TTC549 (cell line): ENCODE results near the gene HPS3.
A peak's percentile ranks its signal among the peaks of the same experiment; 100 is the strongest.

Source experiments
- FAIRE-seq: peaks from 2 replicates; lab custom pipeline; 2012; peaks lifted over from hg19 to GRCh38; lab: Jason Lieb, UNC

Gene HPS3

DNA sequence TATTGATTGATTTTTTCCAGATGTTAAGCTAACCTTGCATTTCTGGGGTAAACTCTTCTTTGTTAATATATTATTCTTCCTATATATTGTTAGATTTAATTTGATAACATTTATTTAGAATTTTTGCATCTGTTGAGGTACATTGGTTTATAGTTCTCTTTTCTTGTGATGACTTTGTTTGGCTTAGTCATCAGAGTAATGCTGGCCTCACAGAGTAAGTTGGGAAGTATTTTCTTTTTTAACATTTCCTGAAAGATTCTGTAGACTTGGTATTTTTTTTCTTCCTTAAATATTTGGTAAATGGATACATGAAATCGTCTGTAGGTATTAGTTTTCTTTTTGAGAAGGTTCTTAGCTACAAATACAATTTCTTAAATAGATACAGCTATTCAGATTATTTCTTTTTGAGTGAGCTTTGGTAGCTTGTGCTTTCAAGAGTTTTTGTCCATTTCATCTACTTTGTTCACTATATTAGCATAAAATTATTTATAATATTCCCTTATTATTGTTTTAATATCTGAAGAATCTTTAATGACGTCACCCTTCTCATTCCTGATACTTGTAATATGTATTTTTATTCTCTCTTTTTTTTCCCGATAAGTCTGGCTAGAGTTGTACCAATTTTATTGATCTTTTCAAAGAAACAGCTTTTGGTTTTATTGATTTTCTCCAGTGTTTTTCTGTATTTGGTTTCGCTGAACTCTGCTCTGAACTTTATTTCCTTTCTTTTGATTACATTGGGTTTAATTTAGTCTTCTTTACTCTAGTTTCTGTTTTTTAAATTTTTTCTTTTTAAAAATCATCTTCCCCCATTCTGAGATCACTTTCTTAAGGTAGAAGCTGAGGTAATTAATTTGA, 6.5 kb upstream of the HPS3 start:
- no peak for FAIRE-seq

DNA sequence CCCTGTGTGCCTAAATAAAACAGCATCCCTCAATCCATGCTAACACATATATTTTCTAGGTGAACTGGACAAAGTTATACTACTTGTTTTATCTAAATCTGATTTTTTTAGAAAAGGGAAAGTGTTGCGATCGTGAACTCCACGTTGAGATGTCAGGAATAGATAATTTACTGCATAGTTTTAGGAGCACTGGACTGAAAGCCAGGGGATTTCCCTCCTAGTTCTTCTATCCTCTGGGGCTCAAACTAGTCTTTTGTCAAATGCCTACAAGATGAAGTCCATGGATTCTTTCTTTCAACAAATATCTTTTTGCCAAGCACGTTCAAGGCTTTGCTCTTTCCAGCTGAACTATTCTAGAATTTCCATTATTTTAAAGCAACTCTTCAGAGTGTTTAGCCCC, 617 bp upstream of the HPS3 start:
- no peak for FAIRE-seq

- no peak for FAIRE-seq
Observed at GRCh38 chr3:149131589-149131988, 2.2 kb downstream of the HPS3 start.

GRCh38 chr3:149134575-149134974, 5.1 kb downstream of the HPS3 start:
- no peak for FAIRE-seq

DNA sequence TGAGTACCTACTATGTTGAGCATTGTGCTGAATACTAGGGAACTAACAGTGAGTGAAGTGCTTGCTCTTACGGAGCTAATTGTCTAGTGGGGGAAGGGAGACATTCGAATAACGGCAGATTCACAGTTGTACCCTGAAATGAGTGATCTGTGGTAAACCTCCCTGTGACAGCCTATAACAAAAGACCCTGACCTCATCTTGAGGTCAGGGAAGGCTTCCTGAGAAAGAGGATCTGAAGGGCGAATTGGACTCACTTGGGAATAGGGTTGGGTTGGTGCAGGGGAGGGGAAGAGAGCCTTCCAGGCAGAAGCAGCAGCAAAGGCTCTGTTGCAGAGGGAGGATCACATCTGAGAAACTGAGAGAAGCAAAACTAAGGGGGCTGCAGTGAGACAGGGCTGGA, 13.2 kb downstream of the HPS3 start:
- no peak for FAIRE-seq

DNA sequence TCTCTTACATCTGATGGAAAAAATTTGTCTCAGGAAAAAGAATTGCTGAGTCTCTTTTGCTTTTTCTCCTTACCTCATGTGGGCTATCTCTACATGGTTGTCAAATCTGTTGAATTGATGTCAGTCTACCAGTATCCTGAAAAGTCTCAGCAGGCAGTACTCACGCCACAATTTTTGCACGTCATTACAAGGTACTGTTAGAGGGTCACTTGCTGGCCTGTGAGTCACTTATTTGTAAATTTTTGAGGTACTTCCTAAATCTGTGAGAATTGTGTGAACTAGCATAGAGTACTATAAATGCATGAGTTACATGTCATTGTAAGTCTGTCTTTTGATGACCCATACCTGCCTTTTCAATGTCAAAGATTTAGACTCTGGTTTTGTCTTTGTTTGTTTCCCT, 15.9 kb downstream of the HPS3 start:
- FAIRE-seq, result no peak

GRCh38 chr3:149145974-149146373, 16.5 kb downstream of the HPS3 start:
- no peak for FAIRE-seq

DNA sequence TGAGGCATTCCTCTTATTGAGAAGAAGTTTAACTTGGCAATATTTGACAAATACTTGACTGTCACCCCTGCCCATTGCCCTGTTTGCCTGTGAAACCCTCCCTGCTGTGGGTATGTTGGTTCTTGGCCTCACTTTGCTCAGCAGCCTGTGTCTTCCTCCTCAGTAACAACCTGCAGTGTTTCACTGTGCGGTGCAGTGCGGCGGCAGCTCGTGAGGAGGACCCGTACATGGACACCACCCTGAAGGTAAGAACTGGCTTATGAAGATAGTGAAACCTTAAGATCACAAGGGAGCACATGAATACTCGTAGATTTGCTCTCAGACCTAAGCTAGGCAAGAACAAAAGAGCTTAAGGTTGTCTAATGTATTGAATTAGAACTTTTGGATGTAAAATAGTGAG, 21.0 kb downstream of the HPS3 start:
- no peak for FAIRE-seq

- no peak for FAIRE-seq
Observed at GRCh38 chr3:149151843-149152242, 22.4 kb downstream of the HPS3 start.

DNA sequence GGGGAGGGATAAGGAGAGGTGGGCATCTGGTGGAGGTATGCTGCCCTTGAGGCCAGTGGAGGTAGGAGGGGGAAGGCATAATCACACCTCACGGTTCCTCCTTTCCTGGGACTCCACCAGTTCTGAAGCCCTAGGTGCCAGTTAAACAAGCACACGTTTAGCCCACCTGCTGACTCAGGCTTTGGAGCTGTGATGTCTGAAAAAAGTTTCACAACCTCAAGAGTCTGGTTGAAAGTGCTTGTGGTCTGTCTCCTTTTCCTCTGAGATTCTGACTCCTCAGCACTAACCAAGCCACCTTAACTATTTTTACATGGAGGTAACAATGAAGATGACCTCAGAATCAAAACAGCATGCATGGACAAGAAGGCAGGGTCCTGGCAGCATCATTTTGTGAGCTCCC, 23.0 kb downstream of the HPS3 start:
- no peak for FAIRE-seq

GRCh38 chr3:149153402-149153801, 24.0 kb downstream of the HPS3 start:
- FAIRE-seq, result no peak

GRCh38 chr3:149160754-149161300, 31.4 kb downstream of the HPS3 start:
- FAIRE-seq, result no peak

DNA sequence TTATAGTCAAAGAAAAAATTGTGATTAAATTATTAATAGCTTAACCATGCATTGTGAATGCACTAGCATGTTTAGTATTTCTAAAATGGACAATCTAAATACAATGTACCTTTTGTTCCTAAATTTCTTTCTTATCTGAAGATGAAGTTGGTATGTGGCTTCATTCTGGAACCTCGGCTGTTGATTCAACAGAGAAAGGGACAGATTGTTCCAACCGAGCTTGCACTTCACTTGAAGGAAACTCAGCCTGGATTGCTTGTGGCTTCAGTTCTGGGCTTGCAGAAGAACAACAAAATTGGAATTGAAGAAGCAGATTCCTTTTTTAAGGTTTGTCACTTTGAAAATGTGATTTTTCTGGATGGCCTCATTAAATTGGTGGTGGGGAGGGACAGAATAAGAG, 32.6 kb downstream of the HPS3 start:
- FAIRE-seq, result no peak

GRCh38 chr3:149163066-149163465, 33.6 kb downstream of the HPS3 start:
- no peak for FAIRE-seq

- FAIRE-seq, result no peak
Observed at GRCh38 chr3:149167898-149168297, 38.5 kb downstream of the HPS3 start.

DNA sequence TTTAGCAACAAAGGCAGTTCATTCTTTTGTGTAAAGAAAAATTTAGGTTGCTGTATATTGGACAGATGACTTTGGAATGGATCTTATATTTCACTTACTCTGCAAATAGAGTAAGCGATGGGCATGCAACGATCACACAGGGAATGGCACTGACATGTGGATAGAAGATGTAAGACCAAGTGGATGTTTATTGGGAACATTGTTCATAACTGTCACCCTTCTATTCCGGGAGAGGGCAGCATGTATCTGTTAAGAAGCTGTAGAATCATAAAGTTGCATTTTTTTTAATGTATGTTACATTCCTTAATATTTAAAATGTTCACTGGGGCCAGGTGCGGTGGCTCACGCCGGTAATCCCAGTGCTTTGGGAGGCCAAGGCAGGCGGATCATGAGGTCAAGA, 41.2 kb downstream of the HPS3 start:
- FAIRE-seq, result no peak

DNA sequence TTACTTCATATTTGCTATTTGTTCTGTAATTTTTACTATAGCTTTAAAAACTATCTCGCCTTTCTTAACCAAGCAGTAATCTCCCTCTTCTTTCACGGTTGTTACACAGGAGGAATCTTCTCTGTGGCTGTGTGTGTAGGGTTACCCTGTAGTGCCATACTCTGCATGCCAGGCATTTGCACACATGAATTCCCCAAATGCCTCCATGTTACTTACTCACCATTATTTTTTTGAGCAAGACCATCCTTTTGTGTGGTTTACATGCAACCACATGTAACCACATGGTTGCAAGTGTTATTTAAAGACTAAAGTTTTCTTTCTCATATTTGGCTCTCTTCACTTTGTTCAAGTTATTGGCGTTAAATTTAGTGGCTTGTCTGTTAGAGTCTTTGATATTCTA, 45.5 kb downstream of the HPS3 start:
- no peak for FAIRE-seq

DNA sequence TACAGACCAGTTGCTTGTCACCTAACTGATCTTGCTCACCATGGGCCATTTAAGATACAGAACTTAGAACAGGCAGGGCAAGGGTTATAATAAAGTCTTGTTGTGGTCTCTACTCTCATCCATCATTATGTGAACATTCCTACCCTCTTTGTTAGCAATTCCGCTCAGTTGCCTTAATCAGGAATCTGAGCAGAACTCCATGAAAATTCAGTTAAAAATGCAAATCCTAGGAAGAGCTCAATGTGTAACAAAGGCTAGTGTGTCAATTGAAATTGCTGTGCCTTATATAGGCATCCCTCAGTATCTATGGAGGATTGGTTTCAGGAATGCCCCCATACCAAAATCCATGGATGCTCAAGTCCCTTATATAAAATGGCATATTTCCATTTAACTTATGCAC, 47.7 kb downstream of the HPS3 start:
- no peak for FAIRE-seq

- no peak for FAIRE-seq
Observed at GRCh38 chr3:149179220-149179619, 49.8 kb downstream of the HPS3 start.

- peak; percentile 48 for FAIRE-seq
Observed at GRCh38 chr3:149180057-149180573, 50.7 kb downstream of the HPS3 start.

DNA sequence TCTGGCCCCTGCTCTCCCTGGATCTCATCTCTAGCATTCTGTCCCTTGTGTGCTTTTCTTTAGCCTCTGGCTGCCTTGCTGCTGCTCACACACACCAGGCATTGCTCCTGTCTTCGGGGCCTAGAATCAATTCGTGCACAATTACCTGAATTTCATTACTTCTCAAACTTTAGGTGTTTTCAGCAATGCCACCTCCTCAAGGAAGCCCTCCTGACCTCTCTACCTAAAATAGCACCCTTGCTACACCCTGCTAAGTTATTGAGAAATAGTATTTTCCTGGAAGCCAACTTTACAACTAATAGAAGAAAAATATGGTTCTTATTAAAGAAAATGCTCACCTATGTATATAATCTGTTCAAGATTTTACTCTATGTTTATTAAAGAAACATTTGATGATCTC, 51.7 kb downstream of the HPS3 start:
- no peak for FAIRE-seq

DNA sequence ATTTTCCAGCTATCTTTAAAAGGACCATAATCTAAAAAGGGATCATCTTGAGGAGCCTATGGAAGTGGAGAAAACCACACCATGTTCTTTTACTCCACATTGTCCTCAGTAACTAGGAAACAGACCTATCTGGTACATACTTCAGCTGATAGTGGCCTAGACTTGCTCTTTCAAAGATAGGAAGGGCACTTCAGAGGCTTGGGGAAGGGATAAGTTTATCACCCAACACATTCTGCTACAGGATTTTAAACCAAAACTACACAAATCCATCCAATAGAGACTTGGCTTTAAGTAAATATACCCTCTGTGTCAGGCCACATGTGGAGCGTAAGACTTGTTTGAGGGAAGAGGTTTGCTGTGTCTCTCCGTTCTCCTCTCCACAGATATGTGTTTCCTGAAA, 56.8 kb downstream of the HPS3 start:
- FAIRE-seq, result peak; percentile 97

GRCh38 chr3:149186721-149187120, 57.3 kb downstream of the HPS3 start:
- FAIRE-seq, result no peak

DNA sequence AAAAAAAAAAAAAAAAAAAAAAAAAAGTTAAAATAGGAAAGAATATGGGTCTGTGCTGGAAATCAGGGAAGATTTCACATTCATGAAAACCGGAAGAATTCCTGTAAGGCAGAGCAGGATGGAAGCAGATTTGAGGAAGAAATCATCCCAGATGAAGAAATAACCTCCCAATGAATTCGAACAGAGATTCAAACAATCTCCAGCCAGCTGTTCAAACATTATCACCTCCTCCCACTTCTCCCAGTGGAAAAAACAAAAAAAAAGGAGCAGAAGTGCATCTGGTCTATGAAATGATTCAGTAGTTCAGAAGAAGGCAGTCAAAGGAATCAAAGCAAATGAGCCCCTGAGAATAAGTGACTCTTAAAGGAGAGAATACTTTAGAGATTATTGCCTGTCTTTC, 59.1 kb downstream of the HPS3 start:
- no peak for FAIRE-seq
